ENCODE data around the gene HHIPL1.

HHIPL1 gene

GRCh38 chr14:99599393-99599792 is 45.5 kb upstream of the HHIPL1 start:
- Histone ChIP-seq H3K4me3 (ENCODE audit: low read length, poor library complexity, severe bottlenecking) (peak overlapping the region; percentile 72), H3K9me3 (ENCODE audit: insufficient read depth, low read depth, low read length) (no peaks in the 10 kb centered on the region), H3K4me1 (ENCODE audit: insufficient read depth, low read length, poor library complexity, severe bottlenecking) (peaks cover 49% of the 10 kb centered on the region), H3K36me3 (ENCODE audit: insufficient read depth, low read length) (no peaks in the 10 kb centered on the region), H3K9me2 (replicated peaks; ENCODE audit: low read depth, low read length) (no peaks in the 10 kb centered on the region), H3F3A (ENCODE audit: low read depth) (no peaks in the 10 kb centered on the region), H4K20me1 (ENCODE audit: insufficient read depth, low read length, poor library complexity, severe bottlenecking) (peaks cover 27% of the 10 kb centered on the region), H3K27me3 (ENCODE audit: insufficient read depth, low read length, poor library complexity, severe bottlenecking) (no peaks in the 10 kb centered on the region), H3K9ac (ENCODE audit: low read depth, low read length, poor library complexity, severe bottlenecking) (peak overlapping the region; percentile 61), H2AFZ (ENCODE audit: low read length) (no peak overlapping the region), H3K4me2 (ENCODE audit: low read depth, low read length, poor library complexity, severe bottlenecking) (peak overlapping the region; percentile 87), H3K79me2 (ENCODE audit: insufficient read depth, low read length) (peaks cover 88% of the 10 kb centered on the region)
- TF ChIP-seq CTCF (conservative IDR thresholded peaks at IDR 0.05; ENCODE audit: low read length), result no peak
- TF ChIP-seq EZH2phosphoT487 (IDR thresholded peaks at IDR 0.05; ENCODE audit: borderline replicate concordance), result no peak

- Histone ChIP-seq H2AFZ (ENCODE audit: low read length) (no peak overlapping the region), H3K9me3 (ENCODE audit: insufficient read depth, low read depth, low read length) (no peaks in the 10 kb centered on the region), H3K9me2 (replicated peaks; ENCODE audit: low read depth, low read length) (no peaks in the 10 kb centered on the region), H3K36me3 (ENCODE audit: insufficient read depth, low read length) (no peaks in the 10 kb centered on the region), H3K27me3 (ENCODE audit: insufficient read depth, low read length, poor library complexity, severe bottlenecking) (no peaks in the 10 kb centered on the region), H3F3A (ENCODE audit: low read depth) (no peaks in the 10 kb centered on the region), H3K4me3 (ENCODE audit: low read length, poor library complexity, severe bottlenecking) (peak overlapping the region; percentile 72), H4K20me1 (ENCODE audit: insufficient read depth, low read length, poor library complexity, severe bottlenecking) (peaks cover 27% of the 10 kb centered on the region), H3K4me1 (ENCODE audit: insufficient read depth, low read length, poor library complexity, severe bottlenecking) (peaks cover 49% of the 10 kb centered on the region), H3K9ac (ENCODE audit: low read depth, low read length, poor library complexity, severe bottlenecking) (peak overlapping the region; percentile 61), H3K79me2 (ENCODE audit: insufficient read depth, low read length) (peaks cover 82% of the 10 kb centered on the region), H3K4me2 (ENCODE audit: low read depth, low read length, poor library complexity, severe bottlenecking) (peak overlapping the region; percentile 87)
- TF ChIP-seq EZH2phosphoT487 (IDR thresholded peaks at IDR 0.05; ENCODE audit: borderline replicate concordance), result no peak
- TF ChIP-seq CTCF (conservative IDR thresholded peaks at IDR 0.05; ENCODE audit: low read length), result no peak
Measured at GRCh38 chr14:99600232-99600888, 44.6 kb upstream of the HHIPL1 start.

- Histone ChIP-seq H3K4me1 (ENCODE audit: insufficient read depth, low read length, poor library complexity, severe bottlenecking) (peaks cover 52% of the 10 kb centered on the region), H3K79me2 (ENCODE audit: insufficient read depth, low read length) (peaks cover 78% of the 10 kb centered on the region), H3K9me3 (ENCODE audit: insufficient read depth, low read depth, low read length) (no peaks in the 10 kb centered on the region), H3K9me2 (replicated peaks; ENCODE audit: low read depth, low read length) (no peaks in the 10 kb centered on the region), H3K9ac (ENCODE audit: low read depth, low read length, poor library complexity, severe bottlenecking) (peak overlapping the region; percentile 61), H3K36me3 (ENCODE audit: insufficient read depth, low read length) (no peaks in the 10 kb centered on the region), H3K4me2 (ENCODE audit: low read depth, low read length, poor library complexity, severe bottlenecking) (peak overlapping the region; percentile 87), H3K27me3 (ENCODE audit: insufficient read depth, low read length, poor library complexity, severe bottlenecking) (no peaks in the 10 kb centered on the region), H2AFZ (ENCODE audit: low read length) (no peak overlapping the region), H3K4me3 (ENCODE audit: low read length, poor library complexity, severe bottlenecking) (peak overlapping the region; percentile 72), H3F3A (ENCODE audit: low read depth) (no peaks in the 10 kb centered on the region), H4K20me1 (ENCODE audit: insufficient read depth, low read length, poor library complexity, severe bottlenecking) (peaks cover 27% of the 10 kb centered on the region)
- TF ChIP-seq EZH2phosphoT487 (IDR thresholded peaks at IDR 0.05; ENCODE audit: borderline replicate concordance) (no peak), CTCF (conservative IDR thresholded peaks at IDR 0.05; ENCODE audit: low read length) (no peak)
Measured at GRCh38 chr14:99601361-99601831, 43.5 kb upstream of the HHIPL1 start.

Measured in Loucy (cell line).